ENCODE results near the gene MED15.

Gene MED15

DNA sequence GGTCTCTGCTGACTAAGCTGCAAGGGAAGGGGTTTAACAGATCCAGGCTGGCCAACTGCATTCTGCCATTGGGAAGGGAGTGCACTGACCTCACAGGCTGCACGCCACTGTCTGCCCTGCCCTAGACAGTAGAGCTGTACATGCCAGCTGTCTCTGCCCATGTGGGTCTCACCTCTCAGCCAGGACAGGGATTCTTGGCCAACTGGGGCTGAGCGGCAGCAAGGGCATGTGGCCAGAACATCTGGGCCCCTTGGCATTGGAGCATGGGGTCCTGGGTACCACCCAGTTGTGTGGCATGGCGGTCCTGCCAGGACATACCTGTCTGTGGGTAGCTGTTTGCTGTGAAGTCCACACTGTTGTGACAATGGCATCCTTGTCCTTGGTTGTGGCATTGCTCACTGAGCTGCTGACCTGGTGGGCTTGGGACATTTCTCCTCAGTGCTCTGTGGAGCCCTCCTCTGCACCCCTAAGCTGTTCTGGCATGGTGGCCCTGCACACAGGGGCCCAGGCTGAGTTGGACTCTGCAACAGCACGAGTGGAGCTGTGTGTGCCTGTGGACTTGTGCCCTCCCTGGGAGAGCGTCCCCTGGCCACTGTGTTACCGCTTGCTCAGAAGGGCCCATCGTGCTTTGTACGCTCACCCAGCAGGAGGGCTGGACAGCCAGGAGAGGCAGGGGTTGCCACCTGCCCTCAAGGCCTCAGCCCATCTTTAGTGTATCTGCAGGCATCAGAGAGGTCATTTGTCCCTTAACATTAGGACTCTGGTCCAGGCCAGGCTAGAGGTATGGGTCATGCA lies 46.7 kb downstream of the MED15 start:
- FAIRE-seq, result no peak

GRCh38 chr22:20554824-20555223 lies 47.4 kb downstream of the MED15 start:
- FAIRE-seq, result no peak
- DNase-seq (ENCODE audit: insufficient read length, low spot score), result no peak
- TF ChIP-seq POLR2A (IDR thresholded peaks at IDR 0.05; ENCODE audit: low read depth, low read length), result no peak

More for the DNA sequence above, 46.7 kb downstream of the MED15 start:
- DNase-seq (ENCODE audit: insufficient read length, low spot score), result no peak
- no peak for TF ChIP-seq POLR2A (IDR thresholded peaks at IDR 0.05; ENCODE audit: low read depth, low read length)

GRCh38 chr22:20558534-20558933 lies 51.1 kb downstream of the MED15 start:
- TF ChIP-seq POLR2A (IDR thresholded peaks at IDR 0.05; ENCODE audit: low read depth, low read length), result no peak
- FAIRE-seq (no peak), DNase-seq (ENCODE audit: insufficient read length, low spot score) (no peak)

DNA sequence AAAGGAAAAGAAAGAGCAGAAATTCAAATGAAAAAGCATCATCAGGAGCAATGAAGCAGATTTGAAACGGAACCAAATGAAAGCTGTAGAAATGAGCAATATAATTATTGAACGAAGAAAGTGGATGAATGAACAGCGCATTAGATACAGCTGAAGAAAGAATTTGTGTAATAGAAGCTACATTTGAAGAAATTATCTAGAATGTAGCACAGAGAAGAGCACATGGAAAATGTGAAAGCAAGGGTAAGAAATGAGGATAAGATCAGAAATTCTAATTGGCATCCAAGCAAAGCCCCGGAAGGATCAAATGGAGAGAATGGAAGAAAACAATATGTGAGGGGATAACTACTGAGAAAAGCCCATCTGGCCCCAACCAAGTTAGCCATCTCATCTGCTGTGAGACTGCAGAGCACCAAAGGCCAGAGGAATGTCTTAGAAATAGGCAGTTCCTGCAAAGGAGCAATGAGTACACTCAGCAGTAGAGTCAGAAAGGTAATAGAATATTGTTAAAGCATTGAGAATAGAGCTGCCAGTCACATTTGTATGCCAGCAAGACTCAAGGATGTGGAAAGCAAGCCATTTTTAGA lies 51.9 kb downstream of the MED15 start:
- DNase-seq (ENCODE audit: insufficient read length, low spot score), result no peak
- TF ChIP-seq POLR2A (IDR thresholded peaks at IDR 0.05; ENCODE audit: low read depth, low read length), result no peak
- no peak for FAIRE-seq

DNA sequence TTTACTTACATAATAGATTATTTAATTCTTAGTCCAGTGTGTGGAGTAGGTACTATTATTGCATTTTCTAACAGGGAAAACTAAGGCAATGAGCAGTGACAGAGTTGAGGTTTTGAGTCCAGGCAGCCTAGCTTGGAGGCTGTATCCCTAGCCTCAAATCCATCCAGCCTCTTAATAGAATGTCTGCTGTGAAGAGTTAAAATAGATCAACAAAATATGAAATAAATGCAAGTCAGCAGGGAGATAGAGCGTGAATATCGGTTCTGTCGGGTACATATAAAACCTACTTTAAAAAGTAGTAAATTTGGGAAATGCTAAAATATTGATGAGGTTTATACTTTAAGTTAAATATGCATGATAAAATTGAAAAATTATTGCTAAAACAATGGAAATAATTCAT lies 53.3 kb downstream of the MED15 start:
- DNase-seq (ENCODE audit: insufficient read length, low spot score), result no peak
- no peak for TF ChIP-seq POLR2A (IDR thresholded peaks at IDR 0.05; ENCODE audit: low read depth, low read length)
- no peak for FAIRE-seq

DNA sequence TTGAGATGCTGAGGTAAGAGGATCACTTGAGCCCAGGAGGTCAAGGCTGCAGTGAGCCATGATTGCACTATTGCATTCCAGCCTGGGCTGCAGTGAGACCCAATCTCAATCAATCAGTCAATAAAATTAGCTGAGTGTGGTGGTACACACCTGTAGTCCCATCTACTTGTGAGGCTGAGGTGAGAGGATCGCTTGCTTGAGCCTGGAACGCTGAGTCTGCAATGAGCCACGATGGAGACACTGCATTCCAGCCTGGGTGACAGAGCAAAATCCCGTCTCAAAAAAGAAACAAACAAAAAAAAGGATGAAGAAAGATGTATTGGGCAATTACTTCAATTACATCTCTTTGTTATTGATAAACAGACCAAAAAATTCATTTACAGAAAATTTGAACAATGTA lies 54.5 kb downstream of the MED15 start:
- no peak for TF ChIP-seq POLR2A (IDR thresholded peaks at IDR 0.05; ENCODE audit: low read depth, low read length)
- no peak for DNase-seq (ENCODE audit: insufficient read length, low spot score)

DNA sequence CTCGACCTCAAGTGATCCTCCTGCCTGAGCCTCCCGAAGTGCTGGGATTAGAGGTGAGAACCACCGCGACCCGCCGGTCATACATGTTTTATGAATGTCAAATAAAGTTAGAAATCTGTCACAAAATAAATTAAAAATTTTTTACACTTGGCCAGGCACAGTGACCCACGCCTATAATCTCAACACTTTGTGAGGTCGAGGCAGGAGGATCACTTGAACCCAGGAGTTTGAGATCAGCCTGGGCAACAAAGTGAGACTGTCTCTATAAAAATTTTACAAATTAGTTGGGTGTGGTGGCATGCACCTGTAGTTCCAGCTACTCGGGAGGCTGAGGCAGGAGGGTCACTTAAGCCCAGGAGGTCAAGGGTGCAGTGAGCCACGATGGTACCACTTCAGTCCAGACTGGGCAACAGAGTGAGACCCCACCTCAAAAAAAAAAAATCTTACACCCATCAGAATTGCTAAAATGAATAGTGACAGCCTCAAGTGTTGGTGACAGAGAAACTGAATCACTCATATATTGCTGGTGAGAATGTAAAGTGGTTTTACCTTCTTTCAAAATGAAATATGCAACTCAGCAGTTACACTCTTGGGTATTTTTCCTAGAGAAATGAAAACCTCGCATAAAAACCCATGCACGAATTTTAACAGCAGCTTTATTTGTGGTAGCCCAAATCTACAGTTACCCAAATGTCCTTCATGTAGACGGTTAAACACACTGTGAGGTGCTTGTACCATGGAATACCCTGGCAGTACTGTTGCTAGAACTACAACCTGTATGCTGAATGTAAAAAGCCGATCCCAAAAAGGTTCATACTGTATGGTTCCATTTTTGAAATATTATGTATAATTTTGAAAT lies 55.4 kb downstream of the MED15 start:
- no peak for TF ChIP-seq POLR2A (IDR thresholded peaks at IDR 0.05; ENCODE audit: low read depth, low read length)
- DNase-seq (ENCODE audit: insufficient read length, low spot score) (no peak), FAIRE-seq (no peak)

More for the DNA sequence above, 54.5 kb downstream of the MED15 start:
- no peak for FAIRE-seq

DNA sequence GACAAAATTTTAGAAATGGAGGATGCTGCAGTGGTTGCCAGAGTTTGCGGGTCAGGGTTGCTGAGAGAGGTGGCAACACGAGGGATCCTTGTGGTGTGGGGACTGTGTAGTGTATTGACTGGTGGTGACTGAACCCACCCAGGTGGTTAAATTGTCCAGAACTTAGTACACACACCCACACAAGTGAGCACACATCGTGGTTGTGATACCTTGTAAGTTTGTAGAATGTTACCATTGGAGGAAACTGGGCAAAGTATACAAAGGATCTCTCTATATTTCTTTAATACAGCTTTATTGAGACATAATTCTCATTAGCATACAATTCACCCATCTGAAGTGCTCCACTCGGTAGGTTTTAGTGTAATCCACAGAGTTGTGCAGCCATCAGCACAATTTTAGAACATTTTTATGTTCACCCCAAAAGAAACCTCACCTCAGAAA lies 56.1 kb downstream of the MED15 start:
- DNase-seq (ENCODE audit: insufficient read length, low spot score), result no peak
- FAIRE-seq, result no peak
- no peak for TF ChIP-seq POLR2A (IDR thresholded peaks at IDR 0.05; ENCODE audit: low read depth, low read length)

- DNase-seq (ENCODE audit: insufficient read length, low spot score) (no peak), FAIRE-seq (no peak)
- TF ChIP-seq POLR2A (IDR thresholded peaks at IDR 0.05; ENCODE audit: low read depth, low read length), result no peak
Observed at GRCh38 chr22:20563941-20564371, 56.5 kb downstream of the MED15 start.

GRCh38 chr22:20565079-20565734 lies 57.8 kb downstream of the MED15 start:
- DNase-seq (ENCODE audit: insufficient read length, low spot score) (no peak), FAIRE-seq (no peak)
- no peak for TF ChIP-seq POLR2A (IDR thresholded peaks at IDR 0.05; ENCODE audit: low read depth, low read length)

DNA sequence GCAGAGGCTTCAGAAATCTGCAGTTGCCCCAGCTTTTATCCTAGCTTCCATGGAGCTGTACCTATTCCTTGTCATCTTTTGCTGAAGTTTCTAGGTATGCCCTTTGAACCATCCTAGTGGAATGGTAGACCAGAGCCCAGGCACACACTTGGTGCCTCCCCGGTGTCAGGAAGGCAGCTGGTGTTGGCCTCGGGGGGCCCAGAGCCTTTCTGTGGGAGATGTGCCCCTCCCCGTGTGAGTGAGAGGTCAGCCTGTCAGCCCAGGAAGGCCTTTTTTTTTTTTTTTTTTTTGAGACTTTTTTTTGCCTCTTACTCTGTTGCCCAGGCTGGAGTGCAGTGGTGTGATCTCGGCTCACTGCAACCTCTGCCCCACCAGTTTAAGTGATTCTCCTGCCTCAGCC lies 58.4 kb downstream of the MED15 start:
- no peak for FAIRE-seq
- DNase-seq (ENCODE audit: insufficient read length, low spot score), result no peak
- TF ChIP-seq POLR2A (IDR thresholded peaks at IDR 0.05; ENCODE audit: low read depth, low read length), result no peak

DNA sequence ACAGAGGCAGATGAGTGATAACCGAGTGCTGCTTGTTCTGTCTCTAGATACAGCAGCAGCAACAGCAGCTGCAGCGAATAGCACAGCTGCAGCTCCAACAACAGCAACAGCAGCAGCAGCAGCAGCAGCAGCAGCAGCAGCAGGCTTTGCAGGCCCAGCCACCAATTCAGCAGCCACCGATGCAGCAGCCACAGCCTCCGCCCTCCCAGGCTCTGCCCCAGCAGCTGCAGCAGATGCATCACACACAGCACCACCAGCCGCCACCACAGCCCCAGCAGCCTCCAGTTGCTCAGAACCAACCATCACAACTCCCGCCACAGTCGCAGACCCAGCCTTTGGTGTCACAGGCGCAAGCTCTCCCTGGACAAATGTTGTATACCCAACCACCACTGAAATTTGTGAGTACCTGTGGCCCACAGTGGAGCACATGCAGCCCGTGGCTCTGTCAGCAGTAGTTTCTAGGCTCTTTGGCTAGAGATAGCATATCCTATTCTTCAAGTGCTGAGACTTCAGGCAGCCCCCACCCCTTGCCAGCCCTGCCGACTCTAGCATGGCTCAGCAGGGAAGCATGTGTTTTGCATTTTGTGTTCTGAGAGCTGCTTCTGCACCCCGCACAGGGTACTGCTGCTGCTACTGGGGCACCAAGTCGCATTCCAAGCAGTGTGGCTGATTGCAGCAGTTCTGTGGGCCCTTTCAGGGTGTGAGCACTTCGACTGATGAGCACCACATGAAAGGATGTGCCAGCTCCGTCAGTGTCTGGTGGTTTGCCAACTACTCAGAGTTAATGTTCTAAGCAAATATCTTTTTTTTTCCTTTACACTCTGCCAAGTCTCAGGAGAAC lies 59.2 kb downstream of the MED15 start:
- DNase-seq (ENCODE audit: insufficient read length, low spot score), result no peak
- no peak for FAIRE-seq
- TF ChIP-seq POLR2A (IDR thresholded peaks at IDR 0.05; ENCODE audit: low read depth, low read length), result no peak

DNA sequence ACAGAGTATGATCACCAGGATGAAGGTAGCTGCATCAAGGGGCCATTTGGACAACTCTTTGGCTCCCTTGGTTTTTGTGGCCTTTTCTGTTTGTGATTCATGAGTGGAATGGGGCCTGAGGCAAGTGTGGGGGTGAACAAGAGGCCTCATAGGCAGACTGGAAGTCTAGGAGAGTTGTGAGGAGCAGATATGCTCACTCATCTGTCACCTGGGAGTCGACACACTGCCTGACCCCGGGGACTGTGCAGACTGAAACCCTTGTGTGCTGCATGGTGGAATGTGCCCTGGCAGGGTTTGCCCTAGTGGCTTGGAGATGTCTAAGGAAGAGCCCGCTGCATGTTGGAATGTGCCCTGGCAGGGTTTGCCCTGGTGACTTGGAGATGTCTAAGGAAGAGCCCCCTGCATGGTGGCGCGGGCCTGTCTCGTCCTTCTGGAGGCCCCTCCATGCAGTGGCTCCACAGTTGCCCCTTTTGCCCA lies 60.0 kb downstream of the MED15 start:
- FAIRE-seq, result no peak
- TF ChIP-seq POLR2A (IDR thresholded peaks at IDR 0.05; ENCODE audit: low read depth, low read length), result no peak
- no peak for DNase-seq (ENCODE audit: insufficient read length, low spot score)

Data from H54 (cell line).